ENCODE measurements around the gene CEMIP2.

The CEMIP2 gene

DNA sequence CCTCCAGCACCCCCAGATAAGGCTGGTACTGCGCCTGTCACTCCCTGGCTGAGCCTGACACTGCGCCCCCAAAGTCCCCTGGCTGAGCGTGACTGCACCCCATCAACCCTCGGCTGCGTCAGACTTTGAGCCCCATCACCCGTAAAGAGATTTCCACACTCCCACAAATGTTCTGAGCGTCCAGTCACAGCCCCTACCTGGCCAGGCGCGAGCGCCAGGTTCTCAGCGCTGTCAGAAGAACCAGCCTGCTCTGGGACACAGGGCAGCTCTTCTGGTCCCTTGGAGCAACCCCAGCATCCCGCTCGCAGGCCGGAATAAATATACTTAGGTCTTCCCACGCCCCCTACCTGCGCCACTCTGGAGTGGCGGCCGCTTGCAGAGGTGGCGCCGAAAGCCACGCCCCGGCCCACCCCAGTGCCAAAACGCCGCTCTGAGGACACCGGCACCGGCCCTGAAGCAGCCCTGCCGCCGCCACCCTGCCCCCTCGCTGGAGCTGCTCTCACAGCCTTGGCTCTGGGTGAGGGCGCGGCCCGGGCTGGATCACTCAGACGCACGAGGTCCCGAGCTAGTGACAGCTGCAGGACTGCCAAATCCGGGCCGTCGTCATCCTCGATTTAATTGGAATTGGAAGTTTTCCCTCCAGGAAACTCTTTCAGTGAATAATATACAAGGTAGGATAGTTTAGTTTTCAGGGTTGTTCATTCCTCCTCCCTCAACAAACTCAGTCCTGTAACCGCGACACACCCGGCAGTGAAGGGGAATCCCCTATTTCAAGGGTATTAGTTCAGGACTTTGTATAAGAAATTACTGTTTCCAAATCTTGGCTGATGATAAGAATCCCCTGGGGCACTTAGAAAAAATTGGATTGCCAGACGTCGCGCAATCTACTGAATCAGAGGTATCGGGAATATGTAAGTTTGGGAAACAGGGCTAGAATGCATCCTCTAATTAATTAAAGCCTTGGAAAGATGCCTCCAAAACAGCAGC is 1.2 kb upstream of the CEMIP2 start:
- Histone ChIP-seq H3K27me3 (replicated peaks; ENCODE audit: control insufficient read depth, insufficient read depth, low read length) (no peaks in the 10 kb centered on the region), H3K4me1 (ENCODE audit: control insufficient read depth, insufficient read depth, low read length) (peaks cover 42% of the 10 kb centered on the region), H3K9me3 (ENCODE audit: control insufficient read depth, low read length) (no peaks in the 10 kb centered on the region), H3K9ac (ENCODE audit: low read length) (peak overlapping the region; percentile 85), H3K4me3 (ENCODE audit: low read length) (peak overlapping the region; percentile 90), H3K36me3 (ENCODE audit: control insufficient read depth, insufficient read depth, low read length, severe bottlenecking) (no peaks in the 10 kb centered on the region)
- peak; percentile 79 for DNase-seq (ENCODE audit: low read depth)

DNA sequence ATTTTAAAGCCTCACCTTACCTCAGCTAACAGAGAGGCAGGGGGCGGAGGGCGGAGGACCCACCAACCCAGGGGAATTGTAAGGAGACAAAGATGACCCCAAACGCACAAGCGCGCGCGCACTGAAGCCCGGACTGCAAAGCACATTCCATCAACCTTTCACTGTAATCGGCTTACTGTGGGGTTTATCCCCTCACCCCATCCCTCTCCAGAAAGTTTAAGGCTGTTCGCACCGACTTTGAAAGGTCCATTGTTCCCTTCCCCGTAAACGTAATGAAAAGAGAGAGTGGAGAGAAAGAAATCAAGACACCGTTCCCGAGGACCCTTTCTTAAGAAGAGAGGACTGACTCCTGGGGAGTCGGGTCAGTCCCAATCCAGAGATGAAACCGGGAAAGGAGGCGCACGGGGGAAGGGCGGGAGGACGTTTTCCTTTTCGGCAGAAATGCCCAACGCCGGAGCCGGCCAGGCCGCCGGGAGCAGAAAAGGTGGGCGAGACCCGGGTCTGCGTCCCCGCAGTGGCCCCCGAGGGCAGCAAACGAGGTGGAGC is 464 bp downstream of the CEMIP2 start:
- Histone ChIP-seq H3K27me3 (replicated peaks; ENCODE audit: control insufficient read depth, insufficient read depth, low read length) (no peaks in the 10 kb centered on the region), H3K4me1 (ENCODE audit: control insufficient read depth, insufficient read depth, low read length) (peaks cover 58% of the 10 kb centered on the region), H3K9me3 (ENCODE audit: control insufficient read depth, low read length) (no peaks in the 10 kb centered on the region), H3K4me3 (ENCODE audit: low read length) (peak overlapping the region; percentile 99), H3K9ac (ENCODE audit: low read length) (peak overlapping the region; percentile 91), H3K36me3 (ENCODE audit: control insufficient read depth, insufficient read depth, low read length, severe bottlenecking) (no peaks in the 10 kb centered on the region)
- DNase-seq (ENCODE audit: low read depth) = peak; percentile 72

DNA sequence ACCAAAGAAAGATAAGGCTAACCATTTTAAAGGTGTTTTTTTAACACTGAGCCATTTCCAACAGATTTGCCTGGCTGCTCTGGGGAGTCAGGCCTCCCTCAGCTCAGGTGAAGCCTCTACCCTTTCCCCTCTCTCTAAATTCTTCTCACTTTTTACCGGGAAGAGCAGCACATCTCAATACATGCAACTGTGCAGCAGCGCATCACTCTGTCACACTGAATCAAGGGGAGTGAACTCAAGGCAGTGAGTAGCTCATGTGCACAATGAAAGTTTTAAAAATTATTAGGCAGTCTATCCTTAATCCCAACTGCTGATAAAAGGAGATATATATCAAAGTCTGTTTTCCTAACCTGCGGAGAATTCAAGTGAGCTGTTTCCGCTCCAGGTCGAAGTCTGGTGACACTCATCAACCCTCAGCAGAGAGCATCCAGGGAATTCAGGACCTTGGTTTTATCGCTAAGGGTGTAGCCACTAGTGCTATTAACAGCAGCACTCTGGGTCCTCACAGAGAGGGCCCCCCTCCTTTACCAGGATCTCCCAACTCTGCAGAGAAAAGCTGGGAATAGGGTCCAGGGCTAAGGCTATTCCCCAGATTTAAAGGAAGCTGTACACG is 1.0 kb downstream of the CEMIP2 start:
- peak overlapping the region; percentile 91 for H3K9ac ChIP-seq (ENCODE audit: low read length)
- H3K9me3 ChIP-seq (ENCODE audit: control insufficient read depth, low read length) = no peaks in the 10 kb centered on the region
- no peaks in the 10 kb centered on the region for H3K27me3 ChIP-seq (replicated peaks; ENCODE audit: control insufficient read depth, insufficient read depth, low read length)
- no peaks in the 10 kb centered on the region for H3K36me3 ChIP-seq (ENCODE audit: control insufficient read depth, insufficient read depth, low read length, severe bottlenecking)
- H3K4me3 ChIP-seq (ENCODE audit: low read length) = peak overlapping the region; percentile 99
- peaks cover 64% of the 10 kb centered on the region for H3K4me1 ChIP-seq (ENCODE audit: control insufficient read depth, insufficient read depth, low read length)
- DNase-seq (ENCODE audit: low read depth) = no peak

DNA sequence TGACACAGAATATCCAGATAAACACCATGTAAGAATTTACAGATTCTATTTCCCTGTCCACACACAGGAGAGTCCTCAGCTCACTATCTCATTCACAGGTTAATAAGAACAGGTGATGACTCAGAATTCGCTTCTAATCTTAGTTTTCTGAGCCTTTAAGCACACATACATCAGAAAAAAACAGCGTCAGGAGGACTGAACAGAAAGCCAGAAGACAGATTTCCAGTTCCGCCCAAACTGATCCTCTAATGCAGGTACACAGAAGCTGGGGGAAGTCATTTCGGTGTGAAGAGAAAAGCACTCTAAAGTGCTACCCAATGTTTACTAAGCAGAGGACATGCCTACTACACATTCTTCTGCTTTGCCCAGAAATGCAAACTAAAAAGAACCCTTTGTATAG is 1.6 kb downstream of the CEMIP2 start:
- no peaks in the 10 kb centered on the region for H3K27me3 ChIP-seq (replicated peaks; ENCODE audit: control insufficient read depth, insufficient read depth, low read length)
- peak overlapping the region; percentile 91 for H3K9ac ChIP-seq (ENCODE audit: low read length)
- H3K4me3 ChIP-seq (ENCODE audit: low read length) = peak overlapping the region; percentile 99
- DNase-seq (ENCODE audit: low read depth) = no peak
- H3K36me3 ChIP-seq (ENCODE audit: control insufficient read depth, insufficient read depth, low read length, severe bottlenecking) = no peaks in the 10 kb centered on the region
- H3K9me3 ChIP-seq (ENCODE audit: control insufficient read depth, low read length) = no peaks in the 10 kb centered on the region
- H3K4me1 ChIP-seq (ENCODE audit: control insufficient read depth, insufficient read depth, low read length) = peaks cover 70% of the 10 kb centered on the region

DNA sequence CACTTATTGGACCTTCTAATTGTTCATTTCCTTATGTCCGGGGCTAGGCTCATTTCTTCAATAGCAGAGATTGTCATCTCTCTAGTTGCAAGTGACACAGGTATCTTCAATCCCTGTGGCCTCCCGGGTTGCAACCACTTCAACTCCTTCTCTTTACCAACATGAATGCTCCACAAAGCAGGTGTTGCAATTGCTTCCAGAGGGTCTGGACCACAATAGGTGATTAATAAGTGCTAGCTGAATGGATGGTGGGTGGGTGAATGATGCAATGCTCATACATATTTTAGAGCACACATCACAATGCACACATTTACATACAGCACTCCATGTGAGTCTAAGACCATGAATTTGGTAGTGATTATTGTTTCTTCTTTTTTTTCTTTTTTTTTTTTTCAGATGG is 2.6 kb downstream of the CEMIP2 start:
- no peak overlapping the region for H3K9ac ChIP-seq (ENCODE audit: low read length)
- H3K36me3 ChIP-seq (ENCODE audit: control insufficient read depth, insufficient read depth, low read length, severe bottlenecking) = no peaks in the 10 kb centered on the region
- DNase-seq (ENCODE audit: low read depth) = peak; percentile 45
- no peaks in the 10 kb centered on the region for H3K27me3 ChIP-seq (replicated peaks; ENCODE audit: control insufficient read depth, insufficient read depth, low read length)
- H3K4me1 ChIP-seq (ENCODE audit: control insufficient read depth, insufficient read depth, low read length) = peaks cover 80% of the 10 kb centered on the region
- no peaks in the 10 kb centered on the region for H3K9me3 ChIP-seq (ENCODE audit: control insufficient read depth, low read length)
- H3K4me3 ChIP-seq (ENCODE audit: low read length) = peak overlapping the region; percentile 99

DNA sequence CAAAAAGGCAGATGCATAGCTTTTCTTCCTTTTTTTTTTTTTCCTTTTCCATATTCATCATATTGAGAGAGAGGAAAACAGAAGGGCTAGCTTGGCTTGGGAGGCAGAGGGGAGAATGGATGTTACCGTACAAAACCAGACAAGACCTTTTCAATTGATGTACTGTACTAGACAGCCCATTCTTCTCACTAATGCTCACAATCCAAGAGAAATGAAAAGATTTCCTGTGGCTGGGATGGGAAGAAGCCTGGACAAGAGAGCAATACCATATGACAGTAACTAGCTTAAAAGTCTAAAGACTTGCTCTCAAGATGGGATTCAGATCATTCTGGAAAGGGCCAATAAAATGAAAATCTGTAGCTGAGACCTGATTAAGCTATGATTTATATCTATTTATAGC is 3.4 kb downstream of the CEMIP2 start:
- Histone ChIP-seq H3K4me3 (ENCODE audit: low read length) (peak overlapping the region; percentile 69), H3K27me3 (replicated peaks; ENCODE audit: control insufficient read depth, insufficient read depth, low read length) (no peaks in the 10 kb centered on the region), H3K9me3 (ENCODE audit: control insufficient read depth, low read length) (no peaks in the 10 kb centered on the region), H3K9ac (ENCODE audit: low read length) (no peak overlapping the region), H3K4me1 (ENCODE audit: control insufficient read depth, insufficient read depth, low read length) (peaks cover 74% of the 10 kb centered on the region), H3K36me3 (ENCODE audit: control insufficient read depth, insufficient read depth, low read length, severe bottlenecking) (no peaks in the 10 kb centered on the region)
- no peak for DNase-seq (ENCODE audit: low read depth)

DNA sequence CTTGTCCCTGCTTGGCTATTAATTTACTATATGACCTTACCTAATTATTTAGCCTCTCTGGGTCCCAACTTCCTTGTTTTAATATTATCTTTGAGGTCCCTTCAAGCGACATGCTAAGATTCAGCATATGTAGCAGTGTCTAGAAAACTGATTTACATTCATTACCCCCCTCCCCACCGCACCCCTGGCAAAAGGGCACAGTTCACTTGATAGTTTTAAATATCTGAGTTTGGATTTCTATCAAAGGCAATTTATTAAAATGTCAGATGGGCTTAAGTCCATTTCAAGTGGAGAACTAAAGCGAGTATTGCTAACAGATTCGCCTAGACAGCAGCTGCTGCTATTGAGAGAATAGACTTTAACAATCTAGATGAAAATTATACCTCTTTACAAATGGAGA is 3.9 kb downstream of the CEMIP2 start:
- H3K27me3 ChIP-seq (replicated peaks; ENCODE audit: control insufficient read depth, insufficient read depth, low read length) = no peaks in the 10 kb centered on the region

DNA sequence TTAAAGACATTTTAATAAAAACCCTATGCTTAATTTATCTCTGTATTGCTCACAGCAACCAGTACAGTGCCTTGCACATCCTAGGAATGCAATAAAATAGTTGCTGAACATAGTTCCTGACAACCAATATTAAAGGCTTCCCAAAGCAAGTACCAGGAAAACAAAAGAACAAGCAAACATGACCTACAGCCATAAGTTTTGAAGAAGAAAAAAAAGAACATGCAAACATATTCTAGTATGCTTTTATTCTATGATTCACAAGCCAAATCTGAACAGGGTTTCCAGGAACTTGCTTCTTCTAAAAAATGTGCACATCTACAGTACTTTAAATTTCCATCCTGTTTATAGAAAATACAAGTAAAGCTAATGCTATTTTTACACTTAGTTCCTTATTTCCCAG is 4.5 kb downstream of the CEMIP2 start:
- Histone ChIP-seq H3K4me1 (ENCODE audit: control insufficient read depth, insufficient read depth, low read length) (peaks cover 65% of the 10 kb centered on the region), H3K9ac (ENCODE audit: low read length) (peak overlapping the region; percentile 35), H3K4me3 (ENCODE audit: low read length) (peak overlapping the region; percentile 69), H3K9me3 (ENCODE audit: control insufficient read depth, low read length) (no peaks in the 10 kb centered on the region), H3K27me3 (replicated peaks; ENCODE audit: control insufficient read depth, insufficient read depth, low read length) (no peaks in the 10 kb centered on the region), H3K36me3 (ENCODE audit: control insufficient read depth, insufficient read depth, low read length, severe bottlenecking) (no peaks in the 10 kb centered on the region)
- DNase-seq (ENCODE audit: low read depth) = peak; percentile 57

More for the DNA sequence above, 3.9 kb downstream of the CEMIP2 start:
- Histone ChIP-seq H3K36me3 (ENCODE audit: control insufficient read depth, insufficient read depth, low read length, severe bottlenecking) (no peaks in the 10 kb centered on the region), H3K9me3 (ENCODE audit: control insufficient read depth, low read length) (no peaks in the 10 kb centered on the region), H3K4me1 (ENCODE audit: control insufficient read depth, insufficient read depth, low read length) (peaks cover 69% of the 10 kb centered on the region), H3K9ac (ENCODE audit: low read length) (peak overlapping the region; percentile 35), H3K4me3 (ENCODE audit: low read length) (peak overlapping the region; percentile 69)
- DNase-seq (ENCODE audit: low read depth) = no peak

DNA sequence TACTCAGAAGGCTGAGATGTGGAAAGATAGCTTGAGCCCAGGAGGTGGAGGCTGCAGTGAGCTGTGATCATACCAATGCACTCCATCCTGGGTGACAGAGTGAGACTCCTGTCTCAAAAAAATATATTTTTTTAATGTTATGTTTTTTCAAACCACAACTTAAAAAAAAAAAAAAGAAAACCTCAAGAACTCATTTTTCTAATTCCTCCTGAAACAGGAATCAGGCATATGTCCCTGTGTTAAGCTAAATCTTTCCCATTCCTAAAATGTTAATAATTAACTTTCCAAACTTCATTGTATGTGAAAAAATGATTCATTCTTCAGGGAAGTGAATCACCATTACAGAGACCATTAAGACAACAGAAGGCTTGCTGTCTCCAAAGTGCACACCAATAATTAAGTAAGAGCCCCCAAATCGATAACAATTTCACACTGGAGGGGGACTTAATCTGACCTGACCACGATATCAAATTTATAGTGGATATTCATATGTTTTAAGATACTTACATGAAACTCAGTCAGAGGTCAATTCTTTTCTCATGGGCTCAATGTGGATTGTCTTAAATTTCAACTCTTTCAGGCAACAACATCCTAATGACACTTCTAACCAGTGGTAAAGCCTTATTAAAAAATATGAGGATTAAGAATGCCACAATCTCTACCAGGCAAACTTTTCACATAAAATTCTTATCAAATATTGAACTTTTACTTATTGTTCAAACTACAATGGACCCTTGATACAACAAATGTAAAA is 5.2 kb downstream of the CEMIP2 start:
- peak; percentile 70 for DNase-seq (ENCODE audit: low read depth)
- H3K9ac ChIP-seq (ENCODE audit: low read length) = peak overlapping the region; percentile 35
- no peaks in the 10 kb centered on the region for H3K27me3 ChIP-seq (replicated peaks; ENCODE audit: control insufficient read depth, insufficient read depth, low read length)
- no peaks in the 10 kb centered on the region for H3K9me3 ChIP-seq (ENCODE audit: control insufficient read depth, low read length)
- peak overlapping the region; percentile 69 for H3K4me3 ChIP-seq (ENCODE audit: low read length)
- H3K36me3 ChIP-seq (ENCODE audit: control insufficient read depth, insufficient read depth, low read length, severe bottlenecking) = no peaks in the 10 kb centered on the region
- H3K4me1 ChIP-seq (ENCODE audit: control insufficient read depth, insufficient read depth, low read length) = peaks cover 71% of the 10 kb centered on the region

DNA sequence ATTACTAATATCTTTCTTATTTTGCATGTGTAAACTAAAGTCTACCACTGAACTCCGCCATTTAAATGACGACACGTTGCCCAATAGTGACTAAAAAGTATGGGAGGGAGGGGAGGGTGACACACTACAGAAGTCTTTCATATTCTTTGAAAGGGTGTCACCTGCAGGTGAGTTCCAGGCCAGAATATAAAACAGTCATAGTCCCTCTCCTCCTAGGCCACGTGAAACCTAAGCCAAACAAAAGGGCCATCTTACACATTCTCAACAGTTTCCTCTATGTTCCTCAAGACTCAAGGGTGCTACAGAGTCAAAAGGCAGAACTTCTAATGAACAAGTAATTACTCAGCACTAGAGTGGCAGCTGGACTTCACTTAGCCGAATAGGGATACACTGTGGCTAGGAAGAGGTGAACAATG is 6.4 kb downstream of the CEMIP2 start:
- Histone ChIP-seq H3K9ac (ENCODE audit: low read length) (no peak overlapping the region), H3K9me3 (ENCODE audit: control insufficient read depth, low read length) (no peaks in the 10 kb centered on the region), H3K4me1 (ENCODE audit: control insufficient read depth, insufficient read depth, low read length) (peaks cover 72% of the 10 kb centered on the region), H3K36me3 (ENCODE audit: control insufficient read depth, insufficient read depth, low read length, severe bottlenecking) (no peaks in the 10 kb centered on the region), H3K27me3 (replicated peaks; ENCODE audit: control insufficient read depth, insufficient read depth, low read length) (no peaks in the 10 kb centered on the region), H3K4me3 (ENCODE audit: low read length) (no peak overlapping the region)
- no peak for DNase-seq (ENCODE audit: low read depth)

DNA sequence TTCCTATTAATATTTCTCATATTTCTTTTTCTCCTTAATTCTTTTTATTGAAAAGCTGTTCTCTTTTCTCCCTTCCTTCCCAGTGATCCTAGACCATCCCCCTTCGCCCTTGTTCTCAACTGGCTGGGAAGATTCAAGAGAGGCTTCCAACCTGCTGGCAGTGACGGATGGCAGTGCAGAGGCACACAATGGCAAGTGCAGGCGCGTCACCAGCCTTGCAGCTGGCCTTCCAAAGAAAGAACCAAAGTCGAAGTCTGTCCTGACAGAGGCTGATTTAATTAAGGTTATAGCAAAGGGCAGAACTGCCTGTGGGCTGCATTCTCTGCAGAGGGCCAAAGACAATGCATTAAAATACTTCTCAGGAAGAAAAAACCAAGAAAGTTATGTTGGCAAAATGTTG is 7.4 kb downstream of the CEMIP2 start:
- Histone ChIP-seq H3K9ac (ENCODE audit: low read length) (no peak overlapping the region), H3K4me1 (ENCODE audit: control insufficient read depth, insufficient read depth, low read length) (peaks cover 71% of the 10 kb centered on the region), H3K27me3 (replicated peaks; ENCODE audit: control insufficient read depth, insufficient read depth, low read length) (no peaks in the 10 kb centered on the region), H3K9me3 (ENCODE audit: control insufficient read depth, low read length) (no peaks in the 10 kb centered on the region), H3K36me3 (ENCODE audit: control insufficient read depth, insufficient read depth, low read length, severe bottlenecking) (no peaks in the 10 kb centered on the region), H3K4me3 (ENCODE audit: low read length) (no peak overlapping the region)
- DNase-seq (ENCODE audit: low read depth) = no peak
